Chondrocyte (in vitro differentiated cells): Measurements from ENCODE around the gene ADGRD1. TPM values are rescaled to one million over a fixed set of nuclear protein-coding genes. Genes with fewer than 3 reads are reported as not detected.

Source experiments
- DNase-seq: peaks from one replicate; pipeline ENCODE4 v3.0.0; 2021; ENCODE audit warnings: mixed read lengths, low spot score
- H3K27ac Mint-ChIP-seq: one replicate; pipeline ENCODE4 v1.8.0; 2021; ENCODE audit warnings: mild to moderate bottlenecking, moderate library complexity, mixed read lengths; ENCODE audit not compliant: unreplicated experiment
- H3K27me3 Mint-ChIP-seq: 2 replicates; pipeline ENCODE4 v1.8.0; 2021; ENCODE audit warnings: low read depth, mixed read lengths
- H3K36me3 Mint-ChIP-seq: 2 replicates; pipeline ENCODE4 v1.8.0; 2021; ENCODE audit warnings: low read depth, mixed read lengths
- H3K4me1 Mint-ChIP-seq: 2 replicates; pipeline ENCODE4 v1.8.0; 2021; ENCODE audit warnings: low read depth, mild to moderate bottlenecking, mixed read lengths
- H3K4me3 Mint-ChIP-seq: one replicate; pipeline ENCODE4 v1.8.0; 2021; ENCODE audit warnings: mild to moderate bottlenecking, moderate library complexity, mixed read lengths; ENCODE audit not compliant: unreplicated experiment
- H3K9me3 Mint-ChIP-seq: 2 replicates; pipeline ENCODE4 v1.8.0; 2021; ENCODE audit warnings: low read depth, mixed read lengths
- CTCF ChIP-seq: fragments of 200-600 bp; sonication (generic); IDR thresholded peaks from 2 replicates; pipeline ENCODE4 v1.5.0; 2021; ENCODE audit warnings: antibody characterized with exemption, mild to moderate bottlenecking, moderate library complexity
- total RNA-seq: library from RNA; stranded (reverse); gene quantifications from 3 replicates; pipeline ENCODE4 v1.2.1, GENCODE V29; 2021

ADGRD1 gene
- total RNA-seq, 1 donor from 2014 or later: 4.7 TPM

- Mint-ChIP-seq H3K27ac (no peak overlapping the region), H3K27me3 (peaks cover 14% of the 10 kb centered on the region), H3K36me3 (no peaks in the 10 kb centered on the region), H3K4me3 (no peak overlapping the region), H3K4me1 (peaks cover 5% of the 10 kb centered on the region), H3K9me3 (no peaks in the 10 kb centered on the region)
- DNase-seq: no peak
- TF ChIP-seq CTCF: no peak
These were observed 5.9 kb downstream of the ADGRD1 start for GRCh38 chr12:130959632-130960031.

- no peak for TF ChIP-seq CTCF
- no peaks in the 10 kb centered on the region for H3K36me3 Mint-ChIP-seq
- no peak overlapping the region for H3K27ac Mint-ChIP-seq
- H3K9me3 Mint-ChIP-seq: no peaks in the 10 kb centered on the region
- H3K27me3 Mint-ChIP-seq: peaks cover 14% of the 10 kb centered on the region
- peaks cover 2% of the 10 kb centered on the region for H3K4me1 Mint-ChIP-seq
- no peak for DNase-seq
- no peak overlapping the region for H3K4me3 Mint-ChIP-seq
These were observed 6.4 kb downstream of the ADGRD1 start for GRCh38 chr12:130960058-130960457.

GRCh38 chr12:130960787-130961186 lies 7.1 kb downstream of the ADGRD1 start:
- no peak overlapping the region for H3K4me3 Mint-ChIP-seq

DNA sequence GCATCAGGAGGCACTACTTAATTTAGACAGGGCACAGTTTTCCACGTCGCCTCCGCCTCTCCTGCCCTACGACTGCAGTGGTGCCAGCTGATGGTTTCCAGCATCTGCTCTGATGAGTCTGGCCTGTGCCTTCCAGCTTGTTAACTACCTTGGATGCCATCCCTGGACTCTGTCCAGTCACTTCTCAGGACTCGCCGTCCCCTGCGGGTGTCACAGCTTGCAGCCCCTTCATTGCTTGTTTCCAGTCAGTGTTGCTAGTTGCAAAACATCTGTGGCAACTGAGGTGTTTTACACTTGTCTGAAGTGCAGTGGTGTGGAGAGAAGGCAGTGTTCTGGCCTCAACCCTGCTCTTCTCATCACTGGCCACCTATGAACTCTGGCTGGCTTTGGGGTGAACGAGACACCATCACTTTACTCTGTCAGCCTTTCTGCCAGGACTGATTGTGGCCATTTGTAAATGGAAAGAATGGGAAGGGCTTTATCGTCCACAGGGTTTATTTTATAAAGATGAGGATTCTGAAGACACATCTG lies 8.3 kb downstream of the ADGRD1 start:
- no peak overlapping the region for H3K4me3 Mint-ChIP-seq
- no peak for DNase-seq
- peaks cover 14% of the 10 kb centered on the region for H3K27me3 Mint-ChIP-seq
- H3K4me1 Mint-ChIP-seq: peaks cover 6% of the 10 kb centered on the region
- H3K9me3 Mint-ChIP-seq: no peaks in the 10 kb centered on the region
- no peaks in the 10 kb centered on the region for H3K36me3 Mint-ChIP-seq
- TF ChIP-seq CTCF: no peak
- no peak overlapping the region for H3K27ac Mint-ChIP-seq

More at GRCh38 chr12:130960787-130961186, 7.1 kb downstream of the ADGRD1 start:
- peaks cover 5% of the 10 kb centered on the region for H3K4me1 Mint-ChIP-seq
- H3K36me3 Mint-ChIP-seq: no peaks in the 10 kb centered on the region
- TF ChIP-seq CTCF: no peak
- H3K27me3 Mint-ChIP-seq: peaks cover 14% of the 10 kb centered on the region
- no peak for DNase-seq
- no peaks in the 10 kb centered on the region for H3K9me3 Mint-ChIP-seq
- H3K27ac Mint-ChIP-seq: no peak overlapping the region

GRCh38 chr12:130965214-130965613 lies 11.5 kb downstream of the ADGRD1 start:
- peaks cover 4% of the 10 kb centered on the region for H3K4me1 Mint-ChIP-seq
- H3K27me3 Mint-ChIP-seq: peaks cover 8% of the 10 kb centered on the region
- H3K4me3 Mint-ChIP-seq: no peak overlapping the region
- no peaks in the 10 kb centered on the region for H3K9me3 Mint-ChIP-seq
- no peak for TF ChIP-seq CTCF
- H3K36me3 Mint-ChIP-seq: no peaks in the 10 kb centered on the region
- no peak overlapping the region for H3K27ac Mint-ChIP-seq
- no peak for DNase-seq
